ENCODE measurements around the gene ABHD16B. TPM values are rescaled to one million over a fixed set of nuclear protein-coding genes. Genes with fewer than 3 reads are reported as not detected.
"Not testable (repeated sequence)": the region's sequence is repeated elsewhere in the genome, so short reads cannot be mapped to it uniquely, and the experiment has no call there.

ABHD16B gene
- total and polyA plus RNA-seq, 8 donors, result 0.18 TPM; not detected in 7

DNA sequence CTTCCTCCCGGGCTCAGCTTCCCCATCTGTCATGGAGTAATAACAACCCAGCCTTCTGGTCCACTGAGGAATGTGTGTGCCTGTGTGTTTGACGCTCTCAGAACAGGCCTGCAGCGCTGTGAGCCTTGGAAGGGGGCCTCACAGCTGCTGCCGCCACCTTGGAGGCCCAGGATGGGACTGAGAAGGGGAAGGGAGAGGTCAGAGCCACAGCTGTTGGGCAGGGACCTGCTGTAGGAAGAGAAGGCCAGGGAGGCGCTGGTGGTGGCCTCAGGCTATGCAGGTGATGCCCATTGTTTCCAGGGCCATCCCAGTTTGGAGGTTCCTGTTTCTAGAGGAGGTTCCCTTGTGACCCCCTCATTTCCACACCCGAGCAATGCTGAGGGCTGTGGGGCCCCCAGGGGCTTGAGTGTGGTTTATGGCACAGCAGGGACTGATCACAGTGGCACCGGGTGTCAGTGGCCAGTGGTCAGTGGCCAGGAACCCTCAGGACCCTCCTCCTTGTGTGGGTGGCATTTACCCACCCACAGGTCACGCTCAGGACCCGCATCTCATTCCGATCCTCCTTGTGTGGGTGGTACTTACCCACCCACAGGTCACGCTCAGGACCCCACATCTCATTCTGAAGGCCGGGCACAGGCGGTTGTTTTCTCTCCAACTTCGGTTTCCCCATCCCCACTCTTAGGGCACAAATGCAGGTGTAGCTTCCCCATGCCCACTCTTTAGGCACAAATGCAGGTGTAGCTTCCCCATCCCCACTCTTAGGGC, 17.8 kb downstream of the ABHD16B start:
- intact Hi-C loops (cut with DNase I), result no loop called here
- Histone ChIP-seq H3K4me3 (no peak overlapping the region), H3K9me3 (no peaks in the 10 kb centered on the region), H3K27me3 (no peaks in the 10 kb centered on the region), H3K36me3 (peaks cover 0 to 92% of the 10 kb centered on the region in 2 donors), H3K27ac (no peak overlapping the region), H3K4me1 (peaks cover 0 to 31% of the 10 kb centered on the region in 2 donors)
- DNase-seq (no peak), ATAC-seq (no peak)
- TF ChIP-seq, protein P1, sequence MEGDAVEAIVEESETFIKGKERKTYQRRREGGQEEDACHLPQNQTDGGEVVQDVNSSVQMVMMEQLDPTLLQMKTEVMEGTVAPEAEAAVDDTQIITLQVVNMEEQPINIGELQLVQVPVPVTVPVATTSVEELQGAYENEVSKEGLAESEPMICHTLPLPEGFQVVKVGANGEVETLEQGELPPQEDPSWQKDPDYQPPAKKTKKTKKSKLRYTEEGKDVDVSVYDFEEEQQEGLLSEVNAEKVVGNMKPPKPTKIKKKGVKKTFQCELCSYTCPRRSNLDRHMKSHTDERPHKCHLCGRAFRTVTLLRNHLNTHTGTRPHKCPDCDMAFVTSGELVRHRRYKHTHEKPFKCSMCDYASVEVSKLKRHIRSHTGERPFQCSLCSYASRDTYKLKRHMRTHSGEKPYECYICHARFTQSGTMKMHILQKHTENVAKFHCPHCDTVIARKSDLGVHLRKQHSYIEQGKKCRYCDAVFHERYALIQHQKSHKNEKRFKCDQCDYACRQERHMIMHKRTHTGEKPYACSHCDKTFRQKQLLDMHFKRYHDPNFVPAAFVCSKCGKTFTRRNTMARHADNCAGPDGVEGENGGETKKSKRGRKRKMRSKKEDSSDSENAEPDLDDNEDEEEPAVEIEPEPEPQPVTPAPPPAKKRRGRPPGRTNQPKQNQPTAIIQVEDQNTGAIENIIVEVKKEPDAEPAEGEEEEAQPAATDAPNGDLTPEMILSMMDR (IDR thresholded peaks at IDR 0.05), result no peak

DNA sequence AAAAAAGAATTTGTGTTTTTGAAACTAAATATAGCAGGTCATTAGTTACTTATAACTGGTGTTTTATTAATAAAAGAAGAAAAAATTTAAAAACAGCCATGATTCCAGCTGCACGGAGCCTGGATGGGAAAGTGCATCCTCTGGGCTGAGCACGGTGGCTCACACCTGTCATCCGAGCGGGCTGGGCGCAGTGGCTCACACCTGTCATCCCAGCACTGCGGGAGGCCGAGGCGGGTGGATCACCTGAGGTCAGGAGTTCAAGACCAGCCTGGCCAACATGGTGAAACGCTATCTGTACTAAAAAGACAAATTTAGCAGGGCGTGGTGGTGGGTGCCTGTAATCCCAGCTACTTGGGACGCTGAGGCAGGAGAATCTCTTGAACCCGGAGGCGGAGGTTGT, 19.6 kb downstream of the ABHD16B start:
- Histone ChIP-seq H3K4me1 (peaks cover 0 to 22% of the 10 kb centered on the region in 2 donors), H3K36me3 (peaks cover 0 to 92% of the 10 kb centered on the region in 2 donors)
- DNase-seq; H3K27ac ChIP-seq; H3K9me3 ChIP-seq; H3K27me3 ChIP-seq; intact Hi-C loops (cut with DNase I); H3K4me3 ChIP-seq; ATAC-seq: not testable (repeated sequence)

DNA sequence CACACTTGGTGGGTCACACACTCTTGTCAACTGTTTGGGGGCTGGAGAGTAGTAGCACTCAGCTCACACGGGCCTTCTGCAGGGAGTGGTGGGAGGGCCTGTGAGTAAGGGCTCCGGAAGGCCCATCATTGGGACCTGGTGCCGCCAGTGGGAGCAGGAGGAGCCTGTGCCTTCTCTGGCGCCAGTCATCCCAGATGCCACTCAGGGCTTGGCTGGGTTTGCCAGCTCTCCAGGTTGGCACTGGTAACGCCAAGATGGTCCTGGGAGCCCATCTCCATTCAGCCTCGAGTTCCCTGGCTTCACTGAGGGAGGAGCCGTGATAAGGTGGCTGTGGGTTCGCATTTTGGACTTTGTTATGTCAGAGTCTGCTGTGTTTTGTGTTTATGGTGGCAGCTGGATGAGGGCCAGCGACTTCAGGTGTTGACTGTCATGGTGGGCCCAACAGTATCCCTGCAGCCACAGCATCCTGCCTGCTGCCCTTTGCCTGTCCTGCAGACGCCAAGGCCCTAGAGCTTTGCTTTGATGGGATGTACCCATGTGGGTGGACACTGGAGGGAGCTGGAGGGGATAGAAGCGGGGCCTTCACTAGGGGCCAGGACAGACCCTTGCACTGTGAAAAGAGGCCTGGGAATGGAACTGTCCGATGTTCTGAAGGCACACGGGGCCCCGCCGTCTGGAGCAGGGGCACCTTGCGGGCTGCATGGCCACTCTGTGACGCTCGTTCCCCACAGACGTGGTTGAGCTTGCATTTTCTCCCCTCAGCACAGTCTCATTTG, 20.3 kb downstream of the ABHD16B start:
- peak in 1 of 4 donors; percentile 38 for DNase-seq
- intact Hi-C loops (cut with DNase I), result no loop called here
- Histone ChIP-seq H3K27me3 (no peaks in the 10 kb centered on the region), H3K4me1 (peaks cover 0 to 16% of the 10 kb centered on the region in 2 donors), H3K9me3 (no peaks in the 10 kb centered on the region), H3K27ac (no peak overlapping the region), H3K4me3 (no peak overlapping the region), H3K36me3 (peaks cover 0 to 92% of the 10 kb centered on the region in 2 donors)
- no peak for ATAC-seq
- TF ChIP-seq, protein P1 (IDR thresholded peaks at IDR 0.05), result no peak

DNA sequence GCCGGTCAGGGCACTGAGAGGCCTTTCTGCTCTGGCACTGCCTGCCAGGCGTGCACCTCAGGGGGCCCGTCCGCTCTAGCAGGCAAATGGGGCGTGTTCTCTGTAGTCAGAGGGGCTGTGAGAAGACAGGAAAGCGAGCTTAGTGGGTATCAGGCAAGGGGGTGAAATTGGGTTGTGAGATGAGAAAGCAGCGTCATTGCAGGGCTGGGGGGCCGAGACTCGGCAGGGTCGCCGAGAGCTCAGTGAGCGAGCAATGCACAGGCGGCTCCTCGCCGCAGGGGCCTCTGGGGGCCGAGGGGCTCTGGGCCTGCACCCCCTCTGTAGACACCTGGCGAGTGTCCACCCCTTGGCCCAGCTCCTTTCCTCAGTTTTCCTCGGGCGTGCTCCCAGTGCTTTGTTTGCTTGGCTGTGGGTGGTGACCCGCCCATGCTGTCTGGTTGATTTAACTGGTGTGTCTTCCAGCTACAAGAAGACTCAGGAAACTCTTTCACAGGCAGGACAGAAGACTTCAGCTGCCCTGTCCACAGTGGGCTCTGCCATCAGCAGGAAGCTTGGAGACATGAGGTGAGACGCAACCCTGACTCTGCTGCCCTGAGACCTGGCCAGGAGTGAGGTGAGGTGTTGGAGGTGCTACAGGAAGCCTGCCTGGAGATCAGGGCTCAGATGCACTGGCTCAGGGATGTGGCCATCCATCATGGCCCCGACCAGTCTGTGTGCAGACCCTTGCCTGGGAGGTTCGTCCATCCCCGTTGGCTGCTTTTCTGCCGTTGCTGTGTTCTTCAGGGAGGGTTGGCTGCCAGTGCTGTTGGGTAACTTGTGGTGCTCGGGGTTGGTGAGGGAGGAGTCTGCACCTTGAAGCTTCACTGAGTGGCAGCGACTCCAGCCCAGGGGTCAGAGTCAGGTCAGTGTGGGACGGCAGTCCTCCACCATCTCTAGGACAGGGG, 21.2 kb downstream of the ABHD16B start:
- DNase-seq (peak in 1 of 4 donors; percentile 59), ATAC-seq (no peak)
- peaks cover 0 to 14% of the 10 kb centered on the region in 2 donors for H3K4me1 ChIP-seq
- H3K4me3 ChIP-seq, result no peak overlapping the region
- H3K27ac ChIP-seq, result no peak overlapping the region
- H3K27me3 ChIP-seq, result no peaks in the 10 kb centered on the region
- intact Hi-C loops (cut with DNase I), result no loop called here
- TF ChIP-seq, protein P1 (IDR thresholded peaks at IDR 0.05), result no peak
- H3K9me3 ChIP-seq, result no peaks in the 10 kb centered on the region
- peaks cover 0 to 92% of the 10 kb centered on the region in 2 donors for H3K36me3 ChIP-seq

DNA sequence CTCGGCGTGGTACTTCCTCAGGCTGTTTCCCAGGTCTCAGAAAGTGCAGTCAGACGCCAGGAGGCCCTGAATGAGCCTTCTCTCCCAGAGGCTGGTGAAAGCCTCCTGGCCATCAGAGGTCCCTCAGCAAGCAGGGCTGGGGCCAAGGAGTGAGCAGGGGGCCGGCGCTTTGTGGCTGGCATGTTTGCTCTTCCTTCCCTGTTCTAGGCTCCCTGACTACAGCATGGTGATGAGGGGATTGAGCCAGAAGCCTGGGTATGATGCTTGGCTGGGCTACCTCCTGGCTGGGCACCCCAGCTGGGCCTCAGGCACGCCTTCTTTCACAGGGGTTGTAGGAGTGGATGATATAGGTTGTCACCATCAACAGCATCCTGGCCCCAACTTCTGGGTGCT, 21.9 kb downstream of the ABHD16B start:
- intact Hi-C loops (cut with DNase I), result no loop called here
- ATAC-seq, result no peak
- H3K36me3 ChIP-seq, result peaks cover 0 to 92% of the 10 kb centered on the region in 2 donors

More for the DNA sequence above, 21.9 kb downstream of the ABHD16B start:
- H3K9me3 ChIP-seq, result no peaks in the 10 kb centered on the region
- no peaks in the 10 kb centered on the region for H3K27me3 ChIP-seq
- TF ChIP-seq, protein P1 (IDR thresholded peaks at IDR 0.05), result no peak
- no peak overlapping the region for H3K4me3 ChIP-seq
- no peak overlapping the region for H3K27ac ChIP-seq
- DNase-seq, result peak in 1 of 4 donors; percentile 48
- H3K4me1 ChIP-seq, result peaks cover 0 to 8% of the 10 kb centered on the region in 2 donors

All from left lung (tissue), 10 donors.